HG03064 (cell line): ENCODE measurements around the gene FLT3LG.
"Not testable (repeated sequence)": the region's sequence is repeated elsewhere in the genome, so short reads cannot be mapped to it uniquely, and the experiment has no call there.

Source experiments
- ATAC-seq: cut with Tn5 transposase; IDR thresholded peaks from one replicate; pipeline ENCODE4 v1.9.1; 2021; ENCODE audit warnings: low read depth; ENCODE audit not compliant: unreplicated experiment

FLT3LG gene

GRCh38 chr19:49440439-49441209 is 33.4 kb upstream of the FLT3LG start:
- no peak for ATAC-seq

DNA sequence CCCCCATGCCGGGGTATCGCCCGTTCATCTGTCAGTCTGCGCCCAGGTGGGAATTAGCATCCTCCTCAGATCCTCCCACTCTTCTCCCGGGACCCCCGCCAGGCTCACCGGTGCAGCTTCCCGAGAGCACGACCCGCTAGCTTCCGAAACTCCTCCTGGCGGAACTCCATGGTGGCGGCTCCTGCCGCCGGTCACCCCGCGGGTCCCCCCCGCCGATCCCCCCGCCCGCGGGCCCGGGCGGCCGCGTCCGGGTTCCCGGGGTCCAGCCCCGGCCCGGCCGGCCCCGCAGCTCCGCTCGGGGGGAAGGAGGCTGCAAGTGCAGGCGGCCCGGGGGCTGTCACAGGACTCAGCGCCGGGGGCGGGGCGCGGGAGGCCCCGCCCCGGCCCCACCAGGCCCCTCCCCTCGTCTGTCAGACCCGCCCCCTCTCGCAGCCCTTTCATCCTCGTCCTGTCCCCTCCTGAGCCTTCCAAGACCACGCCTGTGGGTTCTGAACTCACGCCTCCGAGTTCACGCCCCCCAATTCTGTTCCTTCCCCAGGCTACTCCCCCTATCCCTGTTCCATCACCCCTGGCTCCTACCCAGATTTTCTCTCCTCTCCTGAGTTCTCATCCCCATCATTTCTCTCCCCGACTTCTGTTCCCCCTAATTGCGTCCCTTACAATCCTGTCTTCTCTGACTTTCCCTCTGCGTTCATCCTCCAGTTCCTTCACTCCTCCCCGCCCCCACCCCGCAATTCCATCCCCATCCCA is 32.6 kb upstream of the FLT3LG start, which contains the start of gene SLC17A7:
Gene SLC17A7 (minus strand): TSS at position 318 of the 750 bp plus-strand sequence. CDS start 148 bp downstream, at position 170.
- ATAC-seq, result no peak

GRCh38 chr19:49441960-49442350 is 32.1 kb upstream of the FLT3LG start:
- ATAC-seq, result no peak

GRCh38 chr19:49442354-49442753 is 31.7 kb upstream of the FLT3LG start:
- ATAC-seq, result no peak

GRCh38 chr19:49442771-49443365 is 31.1 kb upstream of the FLT3LG start:
- no peak for ATAC-seq

DNA sequence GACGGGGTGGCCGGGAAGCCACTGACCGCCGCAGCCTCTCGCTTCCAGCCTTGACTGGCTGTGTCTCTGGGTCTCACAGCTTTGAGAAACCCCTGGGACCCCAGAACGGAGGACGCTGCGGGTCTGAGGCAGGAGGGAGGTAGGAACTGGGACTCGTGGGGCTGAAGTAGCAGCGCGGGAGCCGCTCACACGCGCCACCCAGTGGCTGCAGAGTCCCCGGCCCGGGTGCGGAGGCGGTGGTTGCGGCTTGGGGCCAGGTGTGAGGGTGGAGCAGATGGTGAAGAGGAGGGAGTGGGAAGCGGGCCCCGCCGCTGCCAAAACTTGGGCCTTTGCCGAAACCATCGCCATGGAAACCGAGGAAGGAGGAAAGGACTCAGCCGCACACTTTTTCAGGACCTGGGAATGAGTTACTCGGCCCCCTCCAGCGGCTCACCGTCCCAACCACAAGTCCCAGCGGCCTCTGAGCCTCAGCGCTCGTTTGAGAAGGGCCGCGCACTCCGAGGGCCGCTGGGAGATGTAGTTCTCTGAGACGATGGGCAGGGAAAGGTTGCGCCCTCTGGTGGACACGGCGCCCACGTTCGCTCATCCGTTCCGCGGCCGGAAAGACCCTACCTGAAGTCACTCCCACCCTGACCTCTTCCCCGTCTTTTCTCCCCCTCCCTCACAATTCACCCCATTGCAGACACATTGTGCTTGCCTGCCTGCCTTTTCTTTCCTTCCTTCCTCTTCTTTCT is 30.5 kb upstream of the FLT3LG start:
- peak; percentile 70 for ATAC-seq

- not testable (repeated sequence) for ATAC-seq
Measured at GRCh38 chr19:49444100-49444700, 29.8 kb upstream of the FLT3LG start.

DNA sequence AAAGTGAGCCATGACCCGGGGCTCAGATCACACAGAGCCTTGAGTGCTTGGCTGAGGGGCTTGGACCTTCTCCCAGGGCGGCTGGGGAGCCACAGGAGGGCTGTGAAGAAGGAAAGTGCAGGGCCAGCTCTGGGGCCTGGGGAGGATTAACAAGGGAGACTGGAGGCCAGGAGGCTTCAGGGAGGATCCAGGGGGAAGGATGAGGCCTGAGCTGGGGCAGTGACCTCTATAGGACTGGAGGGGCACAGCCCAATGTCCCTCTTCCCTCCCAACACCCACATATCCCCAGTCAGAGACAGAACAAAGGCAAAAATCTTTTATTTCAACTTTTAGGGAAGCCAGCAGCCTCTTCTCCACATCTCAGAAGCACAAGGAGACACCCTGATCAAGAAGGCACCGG is 28.0 kb upstream of the FLT3LG start:
- no peak for ATAC-seq

GRCh38 chr19:49447485-49448431 is 26.3 kb upstream of the FLT3LG start:
- ATAC-seq, result no peak

DNA sequence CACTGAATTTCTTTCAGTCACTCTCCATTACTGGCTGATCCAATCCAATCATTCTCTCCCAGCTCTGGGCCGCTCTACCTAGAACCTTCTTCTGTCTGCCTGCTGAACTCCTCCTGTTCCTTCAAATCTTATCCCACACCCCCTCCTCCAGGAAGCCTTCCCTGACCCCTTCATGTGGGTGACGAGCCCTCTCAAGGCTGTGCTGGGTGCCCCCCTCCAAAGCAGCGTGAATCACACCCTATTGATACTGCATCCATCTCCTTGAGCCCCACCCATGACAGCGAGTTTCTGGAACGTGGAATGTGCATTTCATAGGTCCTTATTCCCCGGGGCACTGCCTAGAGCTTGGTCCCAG is 25.6 kb upstream of the FLT3LG start:
- ATAC-seq, result no peak

DNA sequence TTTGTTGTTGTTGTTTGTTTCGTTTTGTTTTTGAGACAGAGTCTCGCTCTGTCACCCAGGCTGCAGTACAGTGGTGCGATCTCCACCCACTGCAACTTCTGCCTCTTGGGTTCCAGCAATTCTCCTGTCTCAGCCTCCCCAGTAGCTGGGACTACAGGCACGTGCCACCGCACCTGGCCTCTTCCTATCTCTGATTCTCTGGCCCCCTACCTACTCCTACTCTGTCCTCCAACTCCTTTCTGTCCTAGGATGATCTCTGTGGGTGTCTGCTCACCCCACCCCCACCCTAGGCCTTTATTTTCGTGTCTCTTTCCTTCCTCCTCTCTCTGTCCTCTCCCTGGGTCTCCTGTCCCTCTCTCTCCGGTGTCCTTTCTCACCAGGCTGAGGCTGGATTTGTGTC is 23.6 kb upstream of the FLT3LG start:
- no peak for ATAC-seq

DNA sequence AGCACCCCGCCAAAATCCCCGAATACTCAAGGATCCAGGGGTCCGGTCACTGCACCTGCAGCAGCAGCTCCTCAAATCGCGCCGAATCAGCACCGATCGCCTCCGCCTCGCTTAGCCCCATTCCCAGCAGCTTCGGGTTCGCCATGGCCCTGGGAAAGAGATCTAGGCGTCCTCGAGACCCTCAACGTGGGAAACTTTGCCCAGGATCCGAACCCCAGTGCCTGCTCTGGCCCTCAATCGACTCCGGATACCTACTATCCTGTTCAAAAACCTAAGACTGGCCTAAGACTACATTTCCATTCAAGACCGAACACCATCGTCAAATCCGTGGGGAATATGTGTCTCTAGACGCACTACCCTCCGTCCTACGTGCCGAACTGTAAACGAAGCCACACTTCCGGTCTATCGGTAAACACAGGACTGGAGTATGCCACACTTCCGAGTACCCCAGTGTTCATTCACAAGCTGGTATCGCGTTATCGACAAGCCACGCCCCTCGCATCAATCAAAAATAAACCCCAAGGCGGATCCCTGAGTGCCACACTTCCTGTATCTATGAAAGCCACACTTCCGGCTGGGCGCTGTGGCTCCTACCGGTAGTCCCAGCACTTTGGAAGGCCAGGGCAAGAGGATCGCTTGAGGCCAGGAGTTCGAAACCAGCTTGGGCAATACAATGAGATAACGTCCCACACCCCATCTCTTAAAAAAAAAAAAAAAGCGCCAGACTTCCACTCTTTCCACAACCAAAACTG is 22.4 kb upstream of the FLT3LG start, which contains the start of gene PIH1D1:
Gene PIH1D1 (minus strand): TSS at position 385 of the 752 bp plus-strand sequence. CDS start 240 bp downstream, at position 145.
- ATAC-seq, result peak; percentile 53

DNA sequence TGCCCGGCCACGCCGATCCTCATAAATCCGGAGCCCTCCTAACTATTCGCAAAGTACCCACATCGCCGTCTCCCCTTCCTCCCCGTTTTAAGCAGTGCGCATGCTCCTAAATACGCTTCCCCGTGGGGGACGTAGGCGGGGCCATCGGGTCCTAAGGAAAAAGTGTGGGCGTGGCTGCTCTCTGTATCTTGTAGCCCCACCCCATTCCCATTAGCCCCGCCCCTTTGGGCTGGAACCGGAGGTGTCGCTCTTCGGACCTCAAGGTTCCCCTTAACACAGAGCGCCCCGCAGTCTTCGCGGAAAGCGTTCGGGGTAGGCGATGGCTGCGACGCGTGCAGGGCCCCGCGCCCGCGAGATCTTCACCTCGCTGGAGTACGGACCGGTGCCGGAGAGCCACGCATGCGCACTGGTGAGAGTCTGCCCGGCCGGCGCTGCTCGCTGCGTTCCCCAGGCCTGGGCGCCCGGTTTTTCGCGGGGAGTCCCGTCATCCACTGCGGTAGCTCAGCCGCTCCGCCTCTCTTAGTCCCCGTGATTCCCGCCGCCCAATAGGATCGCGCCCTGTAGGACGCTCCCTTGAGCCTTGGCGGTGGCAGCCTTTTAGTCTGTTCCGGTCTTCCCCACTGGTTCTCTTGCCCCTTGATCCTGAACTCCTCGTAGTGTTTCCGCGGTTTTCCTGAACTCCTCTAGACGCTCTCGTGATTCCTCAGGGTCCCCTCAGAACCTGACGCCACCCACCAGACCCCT is 20.8 kb upstream of the FLT3LG start, which contains the start of gene ALDH16A1:
Gene ALDH16A1 (plus strand): TSS at position 213 of the 744 bp plus-strand sequence. CDS start 107 bp downstream, at position 320.
- ATAC-seq, result peak; percentile 81

- ATAC-seq, result no peak
Measured at GRCh38 chr19:49453757-49454240, 20.2 kb upstream of the FLT3LG start.

DNA sequence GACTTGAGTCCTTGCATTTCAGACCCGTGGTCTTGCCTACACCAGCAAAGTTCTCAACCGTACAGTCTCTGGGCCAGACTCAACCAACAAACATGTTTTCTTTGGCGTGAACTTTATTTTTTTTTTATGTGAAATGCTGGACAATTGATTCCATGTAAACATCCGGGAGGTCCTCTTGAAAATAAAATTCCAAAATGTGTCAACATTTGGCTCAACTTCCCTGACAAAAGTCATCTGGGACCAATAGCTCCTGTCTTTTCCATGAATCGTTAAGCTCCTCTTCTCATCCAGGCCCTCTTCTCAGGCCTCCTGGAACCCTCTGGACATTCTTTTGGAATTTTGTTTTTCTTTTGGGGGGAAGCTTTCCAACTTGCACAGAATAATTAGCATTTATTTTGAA is 18.2 kb upstream of the FLT3LG start:
- ATAC-seq, result no peak

DNA sequence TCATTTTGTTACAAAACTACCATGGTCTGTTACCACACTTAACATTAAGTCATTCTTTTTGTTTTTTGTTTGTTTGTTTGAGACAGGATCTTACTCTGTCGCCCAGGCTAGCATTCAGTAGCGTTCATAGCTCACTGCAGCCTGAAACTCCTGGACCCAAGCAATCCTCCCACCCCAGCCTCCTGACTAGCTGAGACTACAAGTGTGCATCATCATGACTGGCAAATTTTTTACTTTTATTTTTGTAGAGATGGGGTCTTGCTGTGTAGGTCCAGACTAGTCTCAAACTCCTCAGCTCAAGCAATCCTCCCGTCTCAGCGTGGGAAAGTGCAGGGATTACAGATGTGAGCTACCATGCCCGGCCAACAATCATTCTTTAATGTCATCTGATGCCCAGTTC is 17.7 kb upstream of the FLT3LG start:
- ATAC-seq, result no peak

- ATAC-seq, result no peak
Measured at GRCh38 chr19:49458567-49458903, 15.5 kb upstream of the FLT3LG start.

DNA sequence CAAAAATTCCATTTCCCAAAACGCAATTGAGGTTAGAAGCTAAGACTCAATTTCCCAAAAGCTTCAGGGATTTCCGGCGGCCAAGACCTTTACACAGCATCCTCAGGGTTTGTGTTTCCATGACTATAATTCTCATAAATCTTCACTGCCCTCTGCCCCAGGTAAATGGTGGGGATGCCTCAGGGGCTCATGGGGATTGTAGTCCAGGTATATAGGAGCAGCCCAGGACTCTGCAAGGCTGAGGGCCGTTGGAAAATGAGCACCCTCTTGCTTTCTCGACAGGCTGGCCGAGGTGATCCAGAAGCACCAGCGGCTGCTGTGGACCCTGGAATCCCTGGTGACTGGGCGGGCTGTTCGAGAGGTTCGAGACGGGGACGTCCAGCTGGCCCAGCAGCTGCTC is 14.6 kb upstream of the FLT3LG start:
- no peak for ATAC-seq
